Activated CD4-positive, CD25-positive, alpha-beta regulatory T cell treated with anti-CD3 and anti-CD28 coated beads, Interleukin-2, amount 50 U/mL, for 72 hours (primary cell): Measurements from ENCODE around the gene INSIG1.

Experiments
- DNase-seq: peaks from one replicate; pipeline ENCODE4 v3.0.0; 2021

INSIG1 gene

DNA sequence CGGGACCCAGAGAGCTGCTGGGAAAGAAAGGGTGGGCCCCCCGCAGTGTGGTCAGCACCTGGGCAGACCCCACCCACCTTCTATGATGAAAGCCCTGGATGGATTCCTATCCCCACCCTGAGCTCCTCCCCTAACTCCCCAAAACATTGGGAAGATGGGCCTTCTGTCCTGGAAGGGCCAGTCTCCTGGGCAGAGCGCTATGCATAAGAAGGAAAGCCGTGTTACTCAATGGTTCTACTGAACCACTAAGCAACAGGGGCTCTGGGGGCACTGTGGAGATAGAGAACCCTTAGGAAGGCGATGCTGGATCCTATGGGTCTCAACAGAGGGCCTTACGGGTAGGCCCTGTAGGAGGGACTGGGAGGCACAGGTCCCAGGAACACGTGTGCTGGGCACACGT is 30.7 kb upstream of the INSIG1 start:
- no peak for DNase-seq

DNA sequence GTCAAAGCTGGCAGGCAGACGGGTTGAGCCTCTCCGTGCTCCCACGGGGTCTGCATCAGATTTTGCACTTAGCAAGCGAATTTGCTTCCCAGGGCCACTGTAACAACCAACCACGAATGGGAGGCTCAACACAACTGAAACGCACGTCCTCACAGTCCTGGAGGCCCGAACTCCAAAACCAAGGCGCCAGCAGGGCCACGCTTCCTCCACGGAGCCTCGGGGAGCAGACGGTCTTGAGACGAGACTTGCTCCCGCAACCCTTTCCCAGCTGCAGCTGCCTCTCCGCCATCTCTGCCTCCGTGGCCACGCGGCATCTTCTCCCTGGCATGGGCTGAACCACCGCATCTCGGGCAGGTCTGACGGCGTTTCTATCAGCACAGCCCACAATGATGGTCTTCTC is 30.2 kb upstream of the INSIG1 start:
- no peak for DNase-seq

DNA sequence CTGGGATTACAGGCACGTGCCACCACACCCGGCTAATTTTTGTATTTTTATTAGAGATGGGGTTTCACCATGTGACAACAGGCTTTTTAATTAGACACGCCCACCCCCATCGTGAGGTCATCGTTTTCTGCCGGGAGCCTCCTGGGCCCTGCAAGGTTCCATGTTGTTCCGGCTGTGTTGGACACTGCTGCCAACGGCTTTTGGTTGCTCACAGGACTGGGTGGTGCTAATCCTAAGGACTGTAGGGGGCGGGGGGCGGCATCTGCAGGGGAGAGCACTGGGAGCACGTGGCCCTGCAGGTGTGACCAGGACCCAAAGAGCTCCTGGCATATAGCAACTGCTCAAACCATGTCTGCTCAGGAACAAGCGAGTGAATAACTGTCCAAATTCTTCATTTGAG is 29.5 kb upstream of the INSIG1 start:
- DNase-seq, result no peak

DNA sequence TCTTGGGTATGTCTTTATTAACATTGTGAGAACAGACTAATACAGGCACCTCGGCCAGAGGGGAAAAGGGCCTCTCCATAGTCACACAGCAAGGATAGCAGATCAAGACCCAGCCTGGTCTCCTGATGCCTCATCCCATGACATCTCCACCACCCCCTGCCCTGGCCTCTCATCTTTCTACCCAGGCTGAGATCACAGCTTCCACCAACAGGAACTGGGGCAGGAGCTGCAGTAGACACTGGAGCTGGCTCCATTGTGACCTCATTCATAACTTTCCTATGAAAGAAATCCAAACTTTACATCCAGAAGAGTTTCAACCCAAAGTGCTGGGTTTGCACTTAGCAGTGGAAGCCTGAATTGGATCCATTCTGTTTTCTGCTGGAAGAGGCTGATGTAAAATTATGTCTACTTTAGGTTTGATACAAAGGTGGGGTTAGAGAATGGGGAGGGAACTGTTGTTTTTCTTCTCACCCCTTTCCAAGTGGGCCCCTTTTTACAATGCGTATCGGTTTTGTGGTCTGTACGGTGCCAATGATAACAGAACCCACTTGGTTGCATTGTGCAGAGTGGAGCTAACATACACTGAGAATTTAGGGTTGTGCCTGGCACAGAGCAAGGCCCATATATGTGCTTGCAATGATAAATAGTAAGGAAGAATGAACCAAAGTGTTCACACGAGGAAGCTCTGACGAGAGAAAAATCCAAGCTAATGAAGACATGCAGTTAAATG is 28.6 kb upstream of the INSIG1 start:
- no peak for DNase-seq

DNA sequence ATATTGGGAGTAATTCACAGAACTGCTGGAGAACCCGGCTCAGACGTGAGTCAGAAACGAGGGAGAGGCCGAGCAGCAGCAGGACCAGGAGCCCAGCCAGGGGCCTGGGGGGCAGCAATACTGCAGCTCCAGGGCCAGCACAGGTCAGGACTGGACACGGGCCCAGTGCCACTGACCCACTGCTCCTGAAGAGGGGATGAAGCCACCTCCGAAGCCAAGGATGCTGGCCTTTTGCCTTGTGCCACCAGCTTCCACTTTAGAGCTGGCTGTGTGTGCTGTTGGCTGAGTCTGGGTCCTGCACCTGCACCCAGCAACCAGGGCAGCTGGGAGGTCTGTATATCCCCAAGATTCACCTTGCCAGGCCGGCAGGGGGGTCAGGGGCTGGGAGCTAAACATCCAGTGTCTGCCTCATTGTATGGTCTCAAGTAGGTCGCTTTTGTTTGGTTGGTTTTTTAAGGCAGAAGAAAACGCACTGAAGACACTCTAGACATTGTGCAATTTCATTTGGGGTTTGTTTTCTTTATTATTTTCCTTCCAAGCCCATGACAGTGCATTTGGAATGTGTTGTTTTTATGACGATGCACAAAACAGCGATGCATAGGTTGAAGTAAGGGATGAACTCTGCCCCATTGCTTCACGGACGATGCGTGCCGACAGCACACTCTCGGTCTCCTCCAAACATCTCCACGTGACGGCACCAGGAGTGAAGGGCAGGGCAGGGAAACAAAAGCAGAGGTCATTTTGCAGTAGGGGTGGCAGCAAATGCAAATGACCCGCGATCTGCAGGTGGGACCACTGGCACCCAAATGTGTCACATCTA is 27.7 kb upstream of the INSIG1 start:
- no peak for DNase-seq

DNA sequence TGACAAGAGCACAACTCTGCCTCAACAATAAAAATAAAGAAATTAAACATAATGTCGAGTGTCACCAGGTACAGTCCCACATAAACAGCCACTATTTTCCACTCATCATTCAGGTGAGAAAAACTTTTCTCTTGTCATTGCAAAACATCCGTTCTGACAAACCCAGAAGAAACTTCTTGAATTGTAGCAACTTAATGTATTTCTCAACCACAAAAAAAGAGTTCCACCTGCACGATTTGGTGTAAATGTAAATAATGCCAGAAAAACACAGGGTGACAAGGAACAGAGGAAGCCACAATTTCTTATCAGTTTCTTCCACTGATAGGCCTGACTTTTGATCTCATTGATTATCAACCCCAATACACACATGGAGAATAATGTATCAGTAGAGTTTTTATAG is 26.8 kb upstream of the INSIG1 start:
- DNase-seq, result no peak

DNA sequence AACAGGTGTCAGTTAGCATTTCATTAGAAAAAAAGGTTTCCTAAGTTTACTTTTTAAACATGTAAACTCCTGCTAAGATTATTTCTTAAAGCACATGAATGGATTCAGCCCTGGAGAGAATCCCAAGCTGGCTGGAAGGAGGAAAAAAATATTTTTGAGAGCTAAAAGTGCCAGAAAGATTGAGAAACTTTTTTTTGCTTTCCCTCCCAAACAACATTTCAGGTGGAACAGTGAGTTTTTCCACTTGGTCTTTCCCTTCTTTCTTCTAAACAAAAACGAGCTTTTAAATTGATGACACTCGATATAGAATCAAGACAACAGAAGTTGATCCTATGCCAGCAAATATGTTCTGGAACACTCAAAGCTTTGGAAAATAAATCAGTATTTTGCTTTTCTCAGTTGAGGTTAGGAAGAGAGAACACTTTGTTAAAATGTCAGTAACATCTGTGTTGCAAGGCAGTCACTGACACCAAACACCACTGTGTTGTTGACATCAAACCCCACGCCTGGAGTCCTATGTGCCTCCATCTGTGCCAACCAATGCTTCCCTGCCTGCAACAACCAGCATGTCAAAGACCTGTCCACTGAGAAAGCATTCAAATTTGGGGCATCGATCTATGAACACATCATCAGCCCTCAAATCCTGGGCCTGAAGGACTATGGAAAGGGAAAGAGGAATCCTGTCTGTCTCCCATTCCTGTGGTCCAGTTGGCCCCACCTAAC is 22.9 kb upstream of the INSIG1 start:
- no peak for DNase-seq

DNA sequence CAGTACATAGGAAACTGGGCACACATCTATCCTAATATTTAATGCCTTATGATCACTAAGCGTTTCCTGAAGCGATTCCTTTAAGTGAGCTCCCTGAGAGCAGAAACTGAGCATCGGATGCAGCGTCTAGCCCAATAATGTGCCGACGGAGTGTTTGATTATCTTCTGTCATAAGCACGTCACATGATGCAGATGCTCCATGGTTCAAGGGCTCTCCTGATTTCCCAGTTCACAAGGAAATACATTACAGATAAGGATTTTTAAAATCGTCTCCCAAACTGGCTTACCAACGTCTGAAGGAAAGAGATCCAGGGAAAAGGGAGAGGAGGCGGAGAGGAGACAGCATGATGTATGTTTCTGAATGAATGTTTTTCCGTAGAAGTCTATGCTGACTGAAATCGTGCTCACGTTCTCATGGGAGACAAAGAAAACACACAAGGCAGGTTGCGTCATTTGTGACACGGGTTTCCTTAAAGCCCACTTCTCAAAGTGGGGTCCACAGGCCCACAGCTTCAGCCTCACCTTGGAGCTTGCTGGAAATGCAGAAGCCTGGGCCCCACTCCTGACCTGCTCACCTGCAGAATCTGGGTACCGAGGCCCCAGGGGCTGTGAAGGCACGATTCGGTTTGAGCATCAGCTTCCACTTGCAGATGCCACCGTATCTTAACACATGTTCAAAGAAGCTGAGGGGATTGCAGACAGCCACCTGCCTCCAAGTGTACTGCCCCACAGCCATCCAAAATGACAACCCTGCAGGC is 21.5 kb upstream of the INSIG1 start:
- DNase-seq, result no peak

DNA sequence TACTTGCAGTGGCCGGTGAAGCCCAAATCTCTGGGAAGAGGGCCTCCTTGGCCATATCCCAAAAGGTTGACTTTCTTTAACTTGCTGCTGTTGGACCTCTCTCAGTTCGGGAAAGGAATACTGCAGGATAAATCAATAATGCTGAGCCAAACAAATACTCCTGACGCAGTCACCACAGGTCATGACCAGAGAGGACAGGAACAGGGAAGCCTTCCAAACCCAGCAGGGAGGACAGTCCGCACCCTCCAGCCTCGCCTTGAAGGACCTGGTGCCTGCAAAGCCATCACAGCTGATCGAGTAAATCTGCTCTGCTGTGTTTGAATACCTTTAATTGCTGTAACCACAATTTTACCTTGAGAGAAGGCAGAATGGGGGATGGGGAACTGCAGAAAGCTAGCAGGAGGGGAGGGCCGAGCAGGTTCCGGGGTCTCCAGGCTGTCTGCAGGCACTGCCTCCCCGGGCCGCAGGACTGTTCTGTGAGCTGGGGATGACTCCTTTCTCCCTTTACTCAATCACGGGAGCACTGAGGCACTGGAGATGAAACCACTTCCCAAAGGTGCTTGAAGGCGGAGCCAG is 20.8 kb upstream of the INSIG1 start:
- DNase-seq, result no peak

DNA sequence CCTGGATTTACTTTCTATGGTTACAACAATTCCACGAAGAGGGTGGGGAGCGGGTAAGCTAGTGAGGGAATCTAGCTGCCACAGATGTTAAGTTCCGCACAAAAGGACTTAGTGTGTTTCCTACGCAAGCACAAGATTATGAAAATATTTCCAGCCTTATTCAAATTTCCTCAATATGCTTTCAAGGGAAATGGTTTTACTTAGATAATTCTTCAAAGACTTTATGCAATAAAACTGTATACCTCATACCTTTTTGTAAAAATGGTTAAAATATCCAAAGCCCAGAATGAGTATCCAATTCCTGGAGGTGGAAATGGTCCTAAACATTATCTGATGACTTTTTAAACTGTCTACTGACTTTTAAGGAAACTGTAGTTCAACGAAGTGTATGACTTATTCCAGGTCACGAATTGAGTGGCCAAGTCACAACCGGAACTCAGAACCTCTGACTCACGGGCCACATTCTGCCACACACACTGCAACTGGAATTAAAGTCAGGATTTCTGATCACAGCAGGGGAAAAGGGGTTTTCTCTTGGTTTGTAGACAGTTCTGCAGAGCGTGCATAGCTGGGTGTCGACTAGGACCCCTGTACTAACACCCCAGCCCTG is 20.2 kb upstream of the INSIG1 start:
- no peak for DNase-seq

DNA sequence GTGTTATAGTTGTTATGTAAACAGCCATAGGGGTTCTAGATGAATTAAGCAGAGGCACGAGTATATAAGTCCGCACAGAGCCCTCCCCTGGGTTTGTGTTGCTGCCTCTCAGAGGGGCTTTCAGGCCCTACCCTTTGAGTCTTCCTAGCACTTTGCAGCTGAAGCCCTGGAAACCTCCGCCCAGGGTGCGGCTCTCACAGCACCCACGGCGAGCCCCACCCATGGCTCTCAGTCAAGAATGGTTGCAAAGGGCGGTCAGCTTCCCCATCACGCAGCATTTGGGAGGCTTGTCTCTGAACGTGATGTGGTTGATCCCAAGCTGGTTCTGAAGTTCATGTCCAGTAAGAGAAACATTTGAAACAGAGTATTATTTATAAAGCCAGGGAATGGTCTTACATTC is 18.8 kb upstream of the INSIG1 start:
- no peak for DNase-seq

DNA sequence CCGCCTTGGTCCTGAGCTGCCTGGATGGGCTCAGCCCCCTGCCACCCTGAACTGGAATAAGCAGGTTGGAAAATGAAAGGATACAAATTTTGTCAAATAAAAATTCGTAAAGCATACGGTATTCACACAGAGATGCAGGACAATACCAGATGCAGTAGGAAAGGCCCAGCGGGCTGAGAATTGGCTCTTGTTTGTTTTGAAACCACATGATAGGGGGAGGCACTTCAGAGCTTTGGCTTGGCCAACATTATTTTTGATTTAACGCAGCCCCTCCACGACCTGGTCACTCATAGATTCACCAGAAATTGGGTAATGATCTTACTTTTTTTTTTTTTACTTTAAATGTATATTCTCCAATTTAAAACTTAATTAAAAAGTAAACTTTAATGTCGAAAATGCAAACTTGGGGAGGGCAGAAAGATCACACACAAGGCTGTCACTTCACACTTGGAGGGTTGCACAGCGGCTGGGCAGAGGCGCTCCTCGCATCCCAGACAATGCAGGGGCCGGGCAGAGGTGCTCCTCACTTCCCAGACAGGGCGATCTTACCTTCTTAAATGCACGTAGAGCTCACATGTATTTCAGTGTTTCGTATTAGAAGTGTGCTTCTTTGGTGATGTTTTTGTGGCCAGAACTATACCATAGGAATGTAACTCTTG is 17.8 kb upstream of the INSIG1 start:
- no peak for DNase-seq

DNA sequence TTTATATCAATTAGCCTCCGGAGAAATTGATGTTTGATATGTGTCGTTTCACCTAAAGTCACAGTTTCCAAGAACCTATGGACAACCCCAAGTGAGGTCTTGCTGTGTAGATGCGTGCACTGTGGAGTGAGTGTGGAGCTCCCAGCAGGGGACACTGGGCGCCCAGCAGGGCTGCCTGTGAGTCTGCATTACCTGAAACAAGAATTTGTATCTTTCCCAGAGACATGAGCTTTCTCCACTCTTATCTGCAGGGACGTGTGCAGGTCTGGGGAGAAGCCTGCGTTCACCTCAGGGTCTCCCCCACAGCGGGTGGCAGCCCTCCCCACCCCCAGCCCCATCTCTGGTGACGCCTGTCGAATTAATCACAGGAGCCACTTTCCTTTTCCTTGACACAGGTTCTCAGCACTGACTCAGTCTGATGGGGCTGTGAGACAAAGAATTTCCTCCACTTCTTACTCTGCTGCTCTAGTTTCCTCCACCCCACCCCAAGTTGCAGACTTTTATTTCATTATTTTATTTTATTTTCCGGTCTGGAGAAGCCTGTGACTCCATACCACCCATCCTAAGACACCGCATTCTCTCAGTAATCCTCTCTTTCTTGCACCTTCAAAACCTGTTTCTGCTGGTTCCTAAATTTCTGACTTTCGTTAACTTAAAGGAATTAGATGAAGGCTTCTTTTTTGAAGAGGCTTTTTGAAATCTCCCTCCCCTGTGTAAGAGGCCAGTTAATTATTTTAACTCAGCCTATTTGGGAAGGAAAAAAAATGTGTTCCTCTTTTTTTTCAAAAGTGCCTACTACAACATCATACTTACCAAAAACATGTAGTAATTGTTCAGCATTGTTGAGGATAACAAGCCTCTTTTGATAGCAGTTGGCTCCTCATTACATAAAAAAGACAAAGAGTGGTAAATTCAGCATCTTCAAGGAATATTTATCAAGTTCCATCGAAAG is 17.0 kb upstream of the INSIG1 start:
- DNase-seq, result no peak

DNA sequence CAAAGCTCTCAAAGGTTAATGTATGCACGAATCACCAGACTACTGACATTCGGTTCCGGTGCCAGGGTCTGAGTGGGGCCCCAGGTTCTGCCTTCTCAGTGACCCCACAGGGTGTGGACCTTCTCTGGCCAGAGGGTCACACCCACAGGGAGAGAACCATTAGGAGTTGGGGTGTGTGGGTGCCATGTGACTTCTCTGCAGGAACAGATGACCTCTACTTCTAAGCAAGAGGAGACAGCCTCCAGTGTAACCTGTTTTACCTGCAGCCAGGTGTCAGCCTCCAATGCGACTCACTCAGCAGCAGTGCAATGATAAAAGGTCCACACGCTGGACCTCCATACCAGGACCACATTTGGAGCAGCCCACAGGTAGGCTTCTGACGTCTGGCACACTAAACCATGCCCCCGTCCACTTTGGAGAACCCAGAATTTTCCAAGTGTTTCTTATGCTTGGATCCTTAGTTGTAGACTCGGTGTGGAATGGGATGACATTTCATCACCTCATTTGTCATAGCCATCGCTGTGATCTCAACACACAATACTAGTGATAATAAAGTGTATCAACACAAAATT is 16.2 kb upstream of the INSIG1 start:
- no peak for DNase-seq

DNA sequence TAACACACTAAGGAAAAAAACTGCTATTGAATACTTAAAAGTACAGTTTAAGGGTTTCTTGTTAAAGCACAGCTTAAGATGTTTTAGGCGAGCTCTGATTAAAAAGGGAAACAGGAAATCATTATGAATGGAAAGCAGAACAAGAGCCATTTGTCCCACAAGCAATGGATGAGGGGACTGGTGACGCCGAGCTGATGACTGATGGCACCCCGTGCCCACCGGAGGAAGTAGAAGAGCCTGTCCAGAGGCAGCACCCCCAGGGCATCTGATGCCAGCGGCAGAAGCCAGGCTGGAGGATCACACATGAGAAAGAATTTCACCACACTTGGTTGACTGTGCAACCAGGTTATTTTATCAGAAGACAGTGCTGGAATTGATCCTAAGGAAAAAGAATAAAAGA is 15.0 kb upstream of the INSIG1 start:
- DNase-seq, result no peak

DNA sequence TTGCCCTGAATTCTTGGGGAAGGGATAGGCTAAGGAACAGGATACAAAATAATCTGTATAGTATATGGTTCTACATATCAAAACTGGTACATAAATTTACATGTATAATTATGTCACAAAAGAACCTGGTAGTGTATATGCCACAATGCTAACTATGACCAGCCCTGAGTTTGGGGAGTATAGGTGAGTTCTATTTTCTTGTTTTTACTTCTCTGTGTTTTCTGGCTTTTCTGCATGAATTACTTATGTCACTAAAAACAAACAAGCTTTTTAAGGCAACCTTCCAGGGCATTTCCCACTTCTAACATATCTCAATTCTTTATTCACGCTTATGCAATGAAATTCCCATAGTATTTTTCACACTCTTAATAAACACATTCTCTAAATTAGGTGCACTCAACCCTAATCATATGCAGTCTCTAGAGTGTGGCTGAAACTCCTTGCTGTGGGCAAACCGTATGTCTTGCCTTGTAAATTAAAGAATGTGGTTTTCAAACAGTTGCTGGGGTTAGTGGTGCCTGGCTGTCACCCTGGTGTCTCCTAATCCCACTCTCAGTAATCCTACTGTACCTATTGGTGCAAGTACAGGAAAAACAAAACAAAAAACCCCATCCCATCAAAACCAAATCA is 14.0 kb upstream of the INSIG1 start:
- DNase-seq, result no peak

DNA sequence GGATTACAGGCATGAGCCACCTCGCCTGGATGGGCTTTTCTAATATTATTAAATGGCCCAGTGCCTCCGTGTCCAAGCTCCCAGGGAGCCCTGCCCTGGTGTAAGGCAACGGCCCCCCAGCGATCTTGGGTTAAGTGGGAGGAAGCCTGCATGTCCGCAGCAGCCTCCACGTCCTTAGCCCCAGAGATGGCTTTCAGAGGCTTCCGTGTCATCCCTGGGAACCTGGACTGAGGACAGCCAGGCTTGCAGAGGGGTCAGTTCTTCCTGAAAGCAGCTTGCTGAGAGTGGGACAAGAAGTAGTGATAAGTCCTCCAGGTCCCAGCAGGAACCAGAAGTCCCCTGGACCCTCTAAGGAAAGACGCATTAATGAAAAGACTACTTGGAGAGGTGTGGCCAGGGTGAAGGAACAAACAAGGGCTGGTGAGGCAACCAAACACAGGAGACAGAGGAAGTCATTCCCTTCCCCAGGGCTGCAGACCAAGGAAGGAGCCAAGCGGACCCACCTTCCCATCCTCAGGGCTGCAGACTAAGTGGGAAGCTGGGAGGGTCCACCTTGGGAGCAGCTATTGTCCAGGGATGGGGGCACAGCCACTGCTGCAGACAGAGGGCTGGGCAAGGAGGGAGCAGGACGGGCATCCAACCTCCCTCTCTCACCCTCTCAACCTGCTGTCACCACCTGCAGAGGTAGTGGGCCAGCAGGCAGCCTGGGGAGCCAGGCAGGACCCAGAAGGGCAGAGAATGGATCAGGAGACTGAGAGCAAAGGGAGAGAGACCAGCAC is 13.0 kb upstream of the INSIG1 start:
- DNase-seq, result no peak

DNA sequence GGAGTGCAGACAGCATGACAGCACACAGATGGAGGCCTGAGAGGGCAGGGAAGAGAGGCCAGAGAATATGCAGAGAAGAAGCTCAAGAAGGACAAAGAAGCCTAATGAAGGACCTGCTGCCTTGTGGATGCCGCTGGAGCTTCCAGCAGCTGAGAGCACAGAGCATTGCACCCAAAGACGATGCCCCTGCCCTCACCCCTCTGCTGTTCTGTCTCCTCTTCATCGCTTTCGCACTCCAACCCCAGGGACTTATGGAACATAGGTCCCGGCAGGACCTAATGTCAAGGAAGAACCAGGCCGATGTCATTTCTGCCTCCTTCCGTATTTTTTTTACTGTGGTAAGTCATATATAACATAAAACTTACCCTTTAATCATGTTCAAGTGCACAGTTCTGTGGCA is 12.3 kb upstream of the INSIG1 start:
- DNase-seq, result no peak

DNA sequence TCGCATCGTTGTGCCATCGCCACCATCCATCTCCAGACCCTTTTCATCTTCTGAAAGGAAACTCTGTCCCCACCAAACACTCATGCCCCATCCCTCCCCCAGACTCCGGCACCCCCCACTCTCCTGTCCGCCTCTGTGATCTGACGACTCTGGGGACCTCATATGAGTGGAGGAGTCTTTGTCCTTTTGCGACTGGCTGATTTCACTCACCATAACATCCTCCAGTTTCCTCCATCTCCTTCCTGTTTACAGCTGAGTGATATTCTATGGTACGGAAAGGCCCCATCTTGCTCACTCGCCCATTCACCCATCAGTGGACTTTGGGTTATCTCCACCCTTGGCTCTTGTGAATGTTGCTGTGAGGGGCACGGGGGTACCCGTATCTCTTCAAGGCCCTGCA is 11.8 kb upstream of the INSIG1 start:
- DNase-seq, result no peak
